Transverse colon (tissue), 4 donors: ENCODE measurements around the gene TXNRD1.

ENCODE experiments used
- POLR2A ChIP-seq: fragments of 450-650 bp; IDR thresholded peaks from one replicate; pipeline ENCODE4 v1.6.1; 2016; ENCODE audit warnings: antibody characterized with exemption, mild to moderate bottlenecking, moderate library complexity
- POLR2AphosphoS5 ChIP-seq, 3 donors: sonication (generic); formaldehyde crosslinking; IDR thresholded peaks; one replicate each; pipeline ENCODE4 v1.6.1; 2016; ENCODE audit warnings: antibody characterized with exemption in 3 of 3
- TF ChIP-seq, protein P1 (sequence below), 5 experiments: fragments of 200-600 bp in 3 of 5; fragments of 450-650 bp in 2 of 5; sonication (generic) in 3 of 5; IDR thresholded peaks; 1 replicate in 2 of 5; 2 replicates in 3 of 5; pipeline ENCODE4 v1.5.1; 2016 to 2017; ENCODE audit warnings: antibody characterized with exemption in 5 of 5, inconsistent platforms in 3 of 5, mild to moderate bottlenecking in 2 of 5, moderate library complexity in 1 of 5

DNA sequence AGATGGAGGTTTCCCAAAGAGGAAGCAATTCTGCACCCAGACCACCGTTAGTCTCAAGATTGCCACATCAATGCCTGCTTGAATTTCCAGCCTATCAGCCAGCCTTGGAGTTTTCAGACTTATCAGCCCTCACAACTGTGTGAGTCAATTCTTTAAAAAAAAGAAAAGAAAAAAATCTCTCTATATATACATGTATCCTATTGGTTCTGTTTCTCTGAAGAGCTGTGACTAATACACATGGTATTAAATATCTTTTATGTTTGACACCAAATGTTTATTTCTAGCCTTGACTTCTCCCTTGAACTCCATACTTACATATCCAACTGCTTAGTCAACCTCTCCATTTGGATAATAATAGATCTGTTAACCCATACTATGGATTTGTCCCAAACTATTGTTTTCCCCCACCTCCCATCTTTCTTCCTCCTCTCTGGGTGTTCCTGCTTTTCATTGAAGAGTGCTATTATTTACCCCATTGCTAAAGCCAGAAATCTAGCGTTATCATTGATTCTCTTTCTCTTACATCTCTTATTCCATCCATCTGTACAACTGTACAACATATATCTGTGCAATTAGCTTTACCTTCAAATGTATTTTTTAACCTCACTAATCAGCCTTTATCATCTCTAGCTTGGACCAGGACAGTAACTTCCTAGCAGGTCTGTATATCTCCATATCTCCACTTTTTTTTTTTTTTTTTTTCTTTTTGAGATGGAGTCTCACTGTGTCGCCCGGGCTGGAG, 65.3 kb downstream of the TXNRD1 start:
- TF ChIP-seq, protein P1, sequence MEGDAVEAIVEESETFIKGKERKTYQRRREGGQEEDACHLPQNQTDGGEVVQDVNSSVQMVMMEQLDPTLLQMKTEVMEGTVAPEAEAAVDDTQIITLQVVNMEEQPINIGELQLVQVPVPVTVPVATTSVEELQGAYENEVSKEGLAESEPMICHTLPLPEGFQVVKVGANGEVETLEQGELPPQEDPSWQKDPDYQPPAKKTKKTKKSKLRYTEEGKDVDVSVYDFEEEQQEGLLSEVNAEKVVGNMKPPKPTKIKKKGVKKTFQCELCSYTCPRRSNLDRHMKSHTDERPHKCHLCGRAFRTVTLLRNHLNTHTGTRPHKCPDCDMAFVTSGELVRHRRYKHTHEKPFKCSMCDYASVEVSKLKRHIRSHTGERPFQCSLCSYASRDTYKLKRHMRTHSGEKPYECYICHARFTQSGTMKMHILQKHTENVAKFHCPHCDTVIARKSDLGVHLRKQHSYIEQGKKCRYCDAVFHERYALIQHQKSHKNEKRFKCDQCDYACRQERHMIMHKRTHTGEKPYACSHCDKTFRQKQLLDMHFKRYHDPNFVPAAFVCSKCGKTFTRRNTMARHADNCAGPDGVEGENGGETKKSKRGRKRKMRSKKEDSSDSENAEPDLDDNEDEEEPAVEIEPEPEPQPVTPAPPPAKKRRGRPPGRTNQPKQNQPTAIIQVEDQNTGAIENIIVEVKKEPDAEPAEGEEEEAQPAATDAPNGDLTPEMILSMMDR (IDR thresholded peaks at IDR 0.05): no peak
- no peak for TF ChIP-seq POLR2AphosphoS5 (IDR thresholded peaks at IDR 0.05)
- no peak for TF ChIP-seq POLR2A
